Nephron progenitor cell (in vitro differentiated cells): ENCODE measurements around the gene KAT2B.

ENCODE experiments used
- DNase-seq: peaks from one replicate; pipeline ENCODE4 v3.0.0; 2021
- H3K27ac Mint-ChIP-seq: 2 replicates; pipeline ENCODE4 v1.8.0; 2021; ENCODE audit warnings: mild to moderate bottlenecking, moderate library complexity, mixed read lengths
- H3K27me3 Mint-ChIP-seq: 2 replicates; pipeline ENCODE4 v1.8.0; 2021; ENCODE audit warnings: mild to moderate bottlenecking, low read depth, mixed read lengths; ENCODE audit not compliant: poor library complexity
- H3K36me3 Mint-ChIP-seq: 2 replicates; pipeline ENCODE4 v1.8.0; 2021; ENCODE audit warnings: low read depth, mixed read lengths
- H3K4me1 Mint-ChIP-seq: 2 replicates; pipeline ENCODE4 v1.8.0; 2021; ENCODE audit warnings: mixed read lengths
- H3K4me3 Mint-ChIP-seq: 2 replicates; pipeline ENCODE4 v1.8.0; 2021; ENCODE audit warnings: mild to moderate bottlenecking, moderate library complexity, mixed read lengths
- H3K9me3 Mint-ChIP-seq: 2 replicates; pipeline ENCODE4 v1.8.0; 2021; ENCODE audit warnings: mild to moderate bottlenecking, moderate library complexity, mixed read lengths
- CTCF ChIP-seq: fragments of 200-600 bp; sonication (generic); IDR thresholded peaks from 2 replicates; pipeline ENCODE4 v1.5.0; 2021; ENCODE audit warnings: antibody characterized with exemption

Gene KAT2B

DNA sequence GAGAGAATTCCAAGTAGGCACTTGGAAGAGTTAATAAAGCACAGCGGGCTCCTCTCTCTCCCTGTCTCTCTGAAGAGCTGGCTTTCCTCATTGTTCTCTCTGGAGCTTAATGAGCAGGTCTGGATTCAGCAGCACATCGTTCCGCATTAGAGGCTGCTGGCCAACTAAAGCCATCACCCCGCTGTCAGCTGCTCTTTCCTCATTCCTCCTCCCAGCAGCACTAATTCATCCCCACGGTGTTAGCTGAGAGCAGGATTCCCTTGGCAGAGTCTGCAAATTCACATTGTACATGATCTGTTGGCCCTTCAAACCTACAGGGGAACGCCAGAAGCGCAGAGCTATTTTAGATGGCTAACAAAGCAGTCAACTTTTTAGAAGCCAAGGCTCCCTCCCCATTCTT lies 101.6 kb downstream of the KAT2B start:
- no peaks in the 10 kb centered on the region for H3K9me3 Mint-ChIP-seq
- H3K4me1 Mint-ChIP-seq = peaks cover 29% of the 10 kb centered on the region
- DNase-seq = peak; percentile 32
- no peaks in the 10 kb centered on the region for H3K27me3 Mint-ChIP-seq
- H3K36me3 Mint-ChIP-seq = peaks cover 11% of the 10 kb centered on the region
- H3K4me3 Mint-ChIP-seq = peak overlapping the region; percentile 21
- no peak for TF ChIP-seq CTCF
- H3K27ac Mint-ChIP-seq = peak overlapping the region; percentile 50

DNA sequence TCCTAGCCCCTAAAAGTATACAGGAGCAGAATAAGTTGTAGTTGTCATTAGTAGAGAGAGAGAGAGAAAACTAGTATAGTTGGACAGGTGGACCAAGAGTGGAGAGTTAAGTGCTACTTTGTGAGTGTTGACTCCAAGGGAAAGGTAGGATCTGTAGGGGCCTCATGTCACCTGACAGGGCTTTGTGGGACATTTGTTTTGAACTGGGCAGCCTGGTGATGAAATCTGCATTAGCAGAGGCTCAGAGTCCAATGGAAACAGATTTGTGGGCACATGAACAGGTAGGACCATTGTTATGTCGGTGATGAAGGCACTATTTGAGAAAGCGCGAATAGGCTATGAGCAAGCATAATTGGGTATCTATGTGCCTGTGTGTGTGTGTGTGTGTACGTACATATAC lies 102.3 kb downstream of the KAT2B start:
- Mint-ChIP-seq H3K4me3 (no peak overlapping the region), H3K36me3 (peaks cover 11% of the 10 kb centered on the region), H3K27ac (no peak overlapping the region), H3K9me3 (no peaks in the 10 kb centered on the region), H3K4me1 (peaks cover 36% of the 10 kb centered on the region), H3K27me3 (no peaks in the 10 kb centered on the region)
- no peak for DNase-seq
- no peak for TF ChIP-seq CTCF

DNA sequence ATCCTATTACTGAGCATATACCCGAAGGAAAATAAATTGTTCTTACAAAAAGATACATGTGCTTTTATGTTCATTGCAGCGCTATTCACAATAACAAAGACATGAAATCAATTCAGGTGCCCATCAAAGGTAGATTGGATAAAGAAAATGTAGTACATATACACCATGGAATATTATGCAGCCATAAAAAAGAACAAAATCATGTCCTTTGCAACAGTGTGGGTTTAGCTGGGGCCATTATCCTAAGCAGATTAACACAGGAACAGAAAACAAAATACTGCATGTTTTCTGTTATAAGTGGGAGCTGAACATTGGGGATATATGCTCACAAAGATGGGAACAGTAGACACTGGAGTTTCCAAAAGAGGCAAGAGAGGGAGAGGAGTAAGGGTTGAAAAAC lies 103.3 kb downstream of the KAT2B start:
- no peak overlapping the region for H3K4me3 Mint-ChIP-seq
- no peak for DNase-seq
- H3K9me3 Mint-ChIP-seq = no peaks in the 10 kb centered on the region
- H3K27me3 Mint-ChIP-seq = no peaks in the 10 kb centered on the region
- H3K4me1 Mint-ChIP-seq = peaks cover 46% of the 10 kb centered on the region
- no peak overlapping the region for H3K27ac Mint-ChIP-seq
- H3K36me3 Mint-ChIP-seq = peaks cover 12% of the 10 kb centered on the region
- TF ChIP-seq CTCF = no peak

DNA sequence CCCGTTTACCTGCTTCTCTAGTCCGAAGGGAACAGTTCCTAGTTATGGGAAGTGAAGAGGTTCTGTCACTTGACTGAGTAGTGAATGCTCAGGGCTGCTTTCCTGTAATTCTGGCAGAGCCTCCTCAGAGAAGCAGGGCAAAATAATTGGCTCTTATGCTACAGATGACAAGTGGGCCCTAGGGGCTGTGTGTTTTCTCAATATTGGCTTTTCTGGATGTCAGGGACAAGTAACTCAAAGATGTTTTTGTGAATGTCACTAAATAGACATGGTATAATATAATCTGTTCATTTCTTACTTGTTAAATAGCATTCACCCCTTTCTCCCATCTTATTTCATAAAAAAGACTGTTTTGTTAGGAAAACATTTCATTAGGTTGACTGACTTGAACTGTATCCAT lies 105.6 kb downstream of the KAT2B start:
- no peak for DNase-seq
- TF ChIP-seq CTCF = no peak
- H3K4me3 Mint-ChIP-seq = no peak overlapping the region
- peaks cover 28% of the 10 kb centered on the region for H3K36me3 Mint-ChIP-seq
- H3K9me3 Mint-ChIP-seq = no peaks in the 10 kb centered on the region
- H3K27ac Mint-ChIP-seq = no peak overlapping the region
- peaks cover 46% of the 10 kb centered on the region for H3K4me1 Mint-ChIP-seq
- H3K27me3 Mint-ChIP-seq = no peaks in the 10 kb centered on the region

GRCh38 chr3:20146301-20146700 lies 106.1 kb downstream of the KAT2B start:
- H3K9me3 Mint-ChIP-seq = no peaks in the 10 kb centered on the region
- no peak for TF ChIP-seq CTCF

DNA sequence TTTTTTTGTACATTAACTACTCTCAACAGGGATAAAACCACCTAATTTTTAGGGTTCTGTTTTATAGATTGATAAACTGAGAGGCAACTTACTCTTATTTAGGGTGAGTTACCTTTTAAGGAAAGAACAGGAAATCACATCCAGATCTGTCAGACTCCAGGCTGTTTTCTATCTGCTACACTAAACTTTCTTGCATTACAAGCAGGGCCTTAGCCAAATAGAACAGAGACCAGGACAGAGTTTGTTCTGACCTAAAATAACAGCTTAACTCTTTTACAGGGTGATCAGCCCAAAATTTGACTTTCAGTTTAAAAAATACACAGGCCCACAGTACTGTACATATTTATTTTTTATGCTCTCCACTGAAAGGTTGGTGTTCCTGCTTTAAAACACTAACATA lies 107.1 kb downstream of the KAT2B start:
- Mint-ChIP-seq H3K27me3 (no peaks in the 10 kb centered on the region), H3K27ac (peak overlapping the region; percentile 90), H3K36me3 (peaks cover 33% of the 10 kb centered on the region), H3K4me1 (peaks cover 32% of the 10 kb centered on the region), H3K9me3 (no peaks in the 10 kb centered on the region), H3K4me3 (no peak overlapping the region)
- DNase-seq = no peak
- TF ChIP-seq CTCF = no peak

More at GRCh38 chr3:20146301-20146700, 106.1 kb downstream of the KAT2B start:
- no peak for DNase-seq
- Mint-ChIP-seq H3K4me3 (no peak overlapping the region), H3K36me3 (peaks cover 32% of the 10 kb centered on the region), H3K27ac (no peak overlapping the region), H3K27me3 (no peaks in the 10 kb centered on the region), H3K4me1 (peaks cover 42% of the 10 kb centered on the region)
